HuH-7 (cell line): Measurements from ENCODE around the gene IKZF1.

Experiments
- DNase-seq: peaks from one replicate; pipeline ENCODE4 v3.0.0; 2011; ENCODE audit warnings: low spot score

Gene IKZF1

GRCh38 chr7:50355817-50356178 lies 51.3 kb downstream of the IKZF1 start:
- no peak for DNase-seq

GRCh38 chr7:50356212-50356944 lies 51.9 kb downstream of the IKZF1 start:
- DNase-seq = no peak

GRCh38 chr7:50356945-50357268 lies 52.4 kb downstream of the IKZF1 start:
- no peak for DNase-seq

- no peak for DNase-seq
These were observed 52.9 kb downstream of the IKZF1 start for GRCh38 chr7:50357426-50357825.

GRCh38 chr7:50358041-50358705 lies 53.7 kb downstream of the IKZF1 start:
- no peak for DNase-seq

GRCh38 chr7:50358779-50359178 lies 54.3 kb downstream of the IKZF1 start:
- no peak for DNase-seq

- DNase-seq = no peak
These were observed 54.9 kb downstream of the IKZF1 start for GRCh38 chr7:50359258-50359994.

- no peak for DNase-seq
These were observed 55.7 kb downstream of the IKZF1 start for GRCh38 chr7:50359995-50360925.

- DNase-seq = no peak
These were observed 57.6 kb downstream of the IKZF1 start for GRCh38 chr7:50362142-50362541.

GRCh38 chr7:50362712-50363282 lies 58.3 kb downstream of the IKZF1 start:
- DNase-seq = no peak

GRCh38 chr7:50363327-50364060 lies 59.0 kb downstream of the IKZF1 start:
- DNase-seq = no peak

- no peak for DNase-seq
These were observed 60.1 kb downstream of the IKZF1 start for GRCh38 chr7:50364645-50365044.

- DNase-seq = no peak
These were observed 61.8 kb downstream of the IKZF1 start for GRCh38 chr7:50366311-50366710.

GRCh38 chr7:50367100-50367499 lies 62.6 kb downstream of the IKZF1 start:
- no peak for DNase-seq

- DNase-seq = no peak
These were observed 63.1 kb downstream of the IKZF1 start for GRCh38 chr7:50367570-50367969.

- DNase-seq = no peak
These were observed 63.9 kb downstream of the IKZF1 start for GRCh38 chr7:50368366-50368765.

GRCh38 chr7:50369143-50370026 lies 64.9 kb downstream of the IKZF1 start:
- peak; percentile 22 for DNase-seq

GRCh38 chr7:50370884-50371283 lies 66.4 kb downstream of the IKZF1 start:
- no peak for DNase-seq

GRCh38 chr7:50371551-50372021 lies 67.1 kb downstream of the IKZF1 start:
- no peak for DNase-seq

- DNase-seq = no peak
These were observed 68.4 kb downstream of the IKZF1 start for GRCh38 chr7:50372923-50373322.
